GM19467 (cell line): ENCODE results near the gene MEOX2.

Experiments used
- ATAC-seq: cut with Tn5 transposase; IDR thresholded peaks from one replicate; pipeline ENCODE4 v1.9.1; 2021; ENCODE audit warnings: mild to moderate bottlenecking, moderate library complexity; ENCODE audit not compliant: unreplicated experiment

The MEOX2 gene

DNA sequence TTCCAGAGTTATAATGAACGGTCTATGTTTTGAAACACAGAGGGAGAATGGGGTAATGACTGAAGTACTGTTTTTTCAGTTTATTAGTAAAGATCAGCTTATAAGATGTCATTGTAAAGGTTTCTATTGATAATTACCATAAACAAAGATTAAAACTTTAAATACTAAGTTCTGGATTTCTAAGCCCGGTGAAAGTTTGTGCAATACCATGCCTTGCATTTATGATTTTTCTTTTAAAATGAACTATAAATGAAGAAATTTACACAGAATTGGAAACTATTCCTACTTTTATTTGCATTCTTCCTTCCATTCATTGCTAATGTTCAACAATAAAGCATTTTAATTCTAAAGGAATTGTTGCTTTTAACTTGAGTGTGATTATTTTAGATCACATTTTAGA lies 4.9 kb downstream of the MEOX2 start:
- no peak for ATAC-seq

DNA sequence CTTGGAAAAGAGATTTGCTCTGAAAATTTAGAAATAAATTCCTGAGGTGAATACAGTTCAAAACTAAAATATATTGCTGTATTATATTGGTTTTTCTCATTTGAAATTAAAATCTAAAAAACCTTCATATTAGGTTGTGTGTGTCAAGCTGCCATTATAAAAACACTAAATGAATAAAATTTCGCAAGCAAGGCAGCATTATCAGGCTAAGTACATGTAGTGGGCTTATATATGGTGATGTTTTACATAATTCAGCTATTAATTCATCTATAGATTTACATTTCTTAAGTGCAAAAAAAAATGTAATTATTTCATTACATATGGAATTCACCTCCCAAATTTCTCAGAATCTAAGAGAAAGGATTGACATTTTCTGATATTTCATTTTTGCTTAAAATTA lies 5.3 kb downstream of the MEOX2 start:
- ATAC-seq = no peak

DNA sequence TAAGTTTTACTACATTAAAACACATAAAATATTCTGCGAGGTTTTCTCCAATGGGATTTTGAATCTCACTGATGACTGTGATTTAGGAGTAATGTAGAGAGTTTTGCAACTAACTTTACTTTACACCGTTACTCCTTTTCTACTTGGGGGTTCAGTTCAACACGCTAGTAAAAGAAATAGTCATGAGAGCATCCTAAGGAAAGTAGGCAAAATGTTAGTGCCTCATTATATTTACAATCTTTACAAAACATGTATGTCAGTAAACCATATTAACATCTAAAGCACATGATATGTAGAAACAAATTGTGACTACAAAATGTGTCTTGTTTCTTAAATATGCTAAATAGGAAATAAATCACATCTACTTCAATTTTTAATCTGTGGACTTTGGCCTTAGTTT lies 6.0 kb downstream of the MEOX2 start:
- ATAC-seq = no peak

DNA sequence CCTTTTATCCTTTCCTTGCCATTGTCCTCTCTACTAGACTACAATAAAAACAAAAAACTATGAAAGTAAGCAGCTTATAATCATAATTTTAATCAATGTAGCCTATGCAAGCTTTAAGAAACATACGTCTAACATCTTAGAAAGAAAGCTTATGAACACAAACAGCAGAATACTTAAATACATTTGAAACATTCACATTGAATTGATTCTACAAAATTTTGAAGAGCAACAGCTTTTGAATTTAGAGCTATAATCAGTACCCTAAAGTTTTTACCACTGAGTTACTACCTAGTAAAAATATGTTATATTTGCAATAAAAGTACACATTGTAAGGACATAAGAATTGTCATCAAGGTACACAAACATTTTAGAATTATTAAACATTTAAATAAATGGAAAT lies 7.2 kb downstream of the MEOX2 start:
- no peak for ATAC-seq

DNA sequence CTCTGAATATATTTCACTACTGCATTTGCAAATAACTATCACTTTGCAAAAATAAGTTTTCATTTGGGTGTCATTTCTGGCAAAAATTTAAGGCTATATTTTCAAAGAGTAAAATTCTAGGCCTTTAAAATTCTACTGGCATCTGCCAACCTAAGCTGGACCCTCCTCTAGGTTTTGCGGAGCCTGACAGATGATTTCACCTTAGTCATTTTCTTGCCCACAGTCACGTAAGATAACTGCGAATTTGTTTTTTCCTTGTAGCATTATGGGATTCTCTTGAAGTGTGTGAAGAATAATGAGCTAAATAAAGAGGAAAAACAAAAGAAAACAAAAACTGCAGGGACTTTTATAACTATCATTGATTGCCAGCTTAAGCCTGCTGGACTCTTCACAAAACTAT lies 7.8 kb downstream of the MEOX2 start:
- no peak for ATAC-seq

DNA sequence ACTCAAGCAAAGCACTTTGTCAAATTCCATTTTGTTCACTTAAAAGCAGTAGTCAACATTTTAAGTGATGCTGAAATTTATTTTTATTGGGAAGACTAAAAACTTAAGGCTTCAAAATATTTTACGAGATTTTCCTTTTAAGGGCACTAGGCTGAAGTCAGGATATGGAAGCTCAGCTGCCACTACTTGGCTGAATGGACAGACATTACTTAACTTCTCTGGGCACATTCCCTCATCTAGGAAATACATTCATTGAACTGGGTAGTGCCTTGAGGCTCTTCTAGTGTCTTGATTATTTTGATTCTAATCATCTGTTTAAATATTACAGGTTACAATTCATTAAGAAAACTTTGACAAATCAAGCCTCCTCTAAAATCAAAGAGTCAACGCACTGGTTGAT lies 11.1 kb downstream of the MEOX2 start:
- no peak for ATAC-seq

DNA sequence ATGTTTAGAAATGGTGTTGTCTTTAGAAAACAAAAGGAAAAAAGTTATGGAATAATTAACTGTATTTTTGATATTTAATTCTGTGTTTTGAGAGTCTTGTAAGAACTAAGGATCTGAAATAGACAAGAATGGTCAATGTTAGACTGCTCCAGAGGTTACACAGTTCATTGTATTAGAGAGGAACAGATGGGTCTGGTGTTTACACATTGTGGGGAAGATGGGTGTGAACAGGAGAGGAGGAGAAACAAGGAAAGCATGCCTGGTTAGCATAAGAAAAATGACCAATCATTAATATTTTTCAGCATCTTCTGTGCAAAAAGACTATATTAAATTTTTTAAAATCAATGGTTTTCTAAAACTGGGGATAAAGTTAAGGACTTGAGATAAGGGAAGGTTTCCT lies 11.9 kb downstream of the MEOX2 start:
- ATAC-seq = no peak

DNA sequence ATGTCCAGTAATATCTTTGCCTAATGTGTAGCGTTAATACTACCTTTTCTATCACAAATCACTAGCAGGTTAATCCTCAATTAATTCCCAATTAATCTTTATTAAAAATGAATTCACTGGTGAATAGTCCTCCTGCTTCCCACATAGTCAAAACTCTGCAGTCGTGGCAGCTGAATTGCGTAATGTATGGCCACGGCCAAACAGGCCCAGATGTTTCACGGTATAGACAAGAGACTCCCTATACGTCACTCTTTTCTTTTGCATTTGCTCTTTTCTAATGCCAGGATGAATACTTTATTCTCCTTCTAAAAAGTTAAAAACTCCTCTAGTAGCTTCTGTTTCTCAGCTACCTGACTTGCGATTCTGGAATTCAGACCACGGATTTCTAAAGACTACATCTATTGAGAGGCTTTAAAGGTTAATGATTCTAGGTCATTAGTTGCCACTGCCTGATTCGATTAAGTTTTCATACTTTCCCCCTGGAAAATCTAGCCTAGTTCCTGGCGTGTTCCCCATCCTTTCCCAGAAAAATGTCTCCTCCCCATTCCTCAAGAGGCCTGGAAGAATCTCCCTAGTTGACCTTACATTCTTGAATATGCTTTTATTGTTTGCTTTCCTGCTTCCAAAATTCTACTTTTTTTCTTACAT lies 16.9 kb downstream of the MEOX2 start:
- ATAC-seq = no peak

DNA sequence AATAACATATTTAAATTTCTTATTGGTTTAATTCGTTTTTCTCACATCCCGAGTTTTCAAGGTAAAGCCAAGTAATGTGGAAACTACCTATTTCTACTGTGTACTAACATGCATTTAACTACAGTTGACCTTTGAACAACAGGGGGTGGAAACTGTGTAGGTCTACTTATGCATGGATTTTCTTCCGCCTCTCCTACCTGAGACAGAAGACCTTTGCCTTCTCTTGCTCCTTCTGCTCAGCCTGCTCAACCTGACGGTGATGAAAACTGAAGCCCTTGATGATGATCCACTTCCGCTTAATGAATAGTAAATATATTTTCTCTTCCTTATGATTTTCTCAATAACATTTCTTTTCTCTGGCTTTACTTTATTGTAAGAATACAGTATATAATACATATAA lies 18.5 kb downstream of the MEOX2 start:
- ATAC-seq = no peak

DNA sequence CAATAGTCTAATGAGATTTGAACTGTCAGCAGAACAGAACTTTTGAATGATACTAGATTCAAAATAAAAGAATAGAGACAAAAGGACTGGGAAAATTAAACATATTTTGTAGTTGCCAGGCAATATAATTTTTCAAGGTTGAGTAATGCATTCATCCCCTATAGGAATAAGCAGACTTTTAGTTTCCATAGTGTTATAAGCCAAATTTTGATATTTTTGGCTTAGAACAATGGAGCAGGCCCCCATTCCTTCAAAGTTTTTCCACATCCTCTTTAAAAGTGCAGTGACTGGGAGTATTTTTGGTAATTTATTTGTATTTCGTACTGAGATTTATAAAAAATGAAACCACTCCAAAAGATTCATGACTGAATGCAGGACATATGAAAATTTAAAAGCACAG lies 24.0 kb downstream of the MEOX2 start:
- no peak for ATAC-seq

DNA sequence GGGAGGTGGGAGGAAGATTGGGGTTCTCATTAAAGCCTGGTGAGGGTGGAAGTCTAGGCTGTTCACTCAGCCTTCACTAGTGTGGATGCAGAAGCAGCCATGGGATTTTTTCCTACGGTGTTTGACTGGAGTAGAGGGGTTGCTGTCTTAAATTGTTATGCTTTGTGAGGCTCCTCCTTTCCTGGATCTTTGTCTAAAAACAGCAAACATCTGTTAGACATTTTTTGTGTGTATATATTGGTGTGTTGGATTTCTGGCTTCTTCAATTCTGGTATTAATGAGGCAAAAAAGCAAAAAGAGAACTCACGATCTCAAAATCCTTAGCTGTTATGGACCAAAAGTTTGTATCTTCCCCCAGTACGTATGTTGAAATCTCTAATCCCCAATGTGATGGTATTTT lies 28.2 kb downstream of the MEOX2 start:
- no peak for ATAC-seq

DNA sequence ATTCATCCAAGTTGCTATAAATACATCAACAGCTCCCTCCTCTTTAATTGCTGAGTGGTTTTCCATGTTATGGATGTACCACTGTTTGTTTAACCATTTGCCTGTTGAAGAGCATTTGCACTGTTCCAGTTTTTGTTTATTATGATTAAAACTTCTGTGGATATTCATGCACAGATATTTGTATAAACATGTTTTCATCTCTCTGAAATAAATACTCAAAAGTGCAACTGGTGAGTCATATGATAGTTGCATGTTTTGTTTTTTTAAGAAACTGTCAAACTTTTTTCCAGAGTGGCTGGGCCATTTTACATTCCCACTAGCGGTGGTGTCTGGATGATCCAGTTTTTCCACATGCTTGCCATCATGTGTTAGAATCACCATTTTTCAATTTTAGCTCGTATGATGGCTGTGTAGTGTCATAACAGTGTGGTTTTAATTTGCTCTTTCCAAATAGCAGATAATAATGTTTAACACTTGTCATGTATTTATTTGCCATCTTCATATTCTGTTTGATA lies 33.6 kb downstream of the MEOX2 start:
- ATAC-seq = no peak

DNA sequence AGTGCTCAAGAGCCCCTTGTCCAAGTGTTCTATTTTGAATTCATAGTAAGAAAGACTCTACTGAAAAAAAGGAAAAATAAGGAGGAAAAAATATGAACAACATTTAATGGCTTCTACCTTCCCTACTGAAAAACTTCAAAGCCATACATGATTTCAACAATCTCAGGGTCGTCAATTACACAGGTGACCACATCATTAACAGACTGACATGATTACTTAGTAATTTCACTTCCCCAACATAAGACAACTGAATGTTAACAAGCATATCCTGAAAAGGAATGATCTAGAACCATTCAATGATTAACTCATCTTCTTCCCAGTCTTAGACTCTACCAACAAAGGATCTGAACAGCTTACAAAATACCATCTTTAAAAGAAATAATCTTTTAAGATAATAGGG lies 34.8 kb downstream of the MEOX2 start:
- no peak for ATAC-seq

DNA sequence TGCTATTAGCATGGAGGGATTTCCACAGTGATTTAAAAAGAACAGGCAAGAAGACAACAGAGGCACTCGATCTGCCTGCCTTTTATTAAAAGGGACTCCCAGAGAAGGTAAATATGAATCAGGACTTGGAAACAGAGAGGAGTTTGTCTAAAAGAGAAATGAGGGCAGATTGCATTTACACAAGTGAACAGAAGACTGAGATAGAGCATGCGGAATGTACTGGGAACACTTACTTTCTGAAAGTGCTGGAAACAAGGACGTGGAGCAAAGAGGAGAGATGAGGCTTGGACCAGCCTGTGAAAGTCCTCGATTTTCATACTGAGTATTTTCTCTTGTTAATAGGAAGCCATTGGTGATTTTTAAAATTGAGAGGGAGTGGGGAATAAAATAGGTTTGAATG lies 35.7 kb downstream of the MEOX2 start:
- no peak for ATAC-seq

DNA sequence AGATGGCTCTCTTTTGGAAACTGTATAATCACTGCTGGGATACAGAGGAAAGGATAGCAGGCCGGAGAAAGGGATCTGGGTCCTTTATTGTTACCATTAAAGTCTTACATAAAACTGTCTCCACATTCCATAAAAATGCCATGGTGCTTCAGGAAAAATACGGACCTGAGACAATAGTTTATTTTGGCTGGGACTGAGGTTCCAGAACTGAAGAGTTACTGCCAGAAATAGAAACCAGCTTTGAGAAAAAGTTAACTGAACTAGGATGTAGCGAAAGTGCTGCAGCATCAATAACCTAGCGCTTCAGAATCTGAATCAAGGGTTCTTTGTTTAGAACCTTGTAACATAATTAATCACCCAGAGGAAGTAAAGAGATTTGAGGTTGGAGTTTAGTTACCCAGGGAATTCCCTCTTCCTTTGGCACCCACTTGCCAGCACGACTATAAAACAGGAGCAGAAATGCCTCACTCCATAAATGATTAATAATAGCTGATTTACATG lies 38.0 kb downstream of the MEOX2 start:
- no peak for ATAC-seq

DNA sequence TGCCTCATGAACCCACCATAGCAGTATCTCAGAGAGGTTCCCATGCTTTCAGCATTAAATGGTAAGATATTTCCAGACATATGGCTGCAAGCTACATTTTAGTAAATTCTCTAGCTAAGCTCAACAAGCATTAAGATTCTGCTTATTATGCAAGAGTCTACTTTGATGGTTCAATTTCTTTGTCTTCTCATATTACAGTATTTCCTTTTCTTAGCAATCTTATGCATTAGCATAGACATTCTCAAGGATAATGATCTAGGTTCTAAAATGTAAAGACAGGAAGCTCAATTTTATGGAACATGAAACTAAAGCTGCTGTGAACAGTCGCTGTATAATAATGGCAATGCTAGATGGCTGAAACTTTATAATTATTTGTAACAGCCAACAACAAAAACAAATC lies 39.2 kb downstream of the MEOX2 start:
- ATAC-seq = no peak

DNA sequence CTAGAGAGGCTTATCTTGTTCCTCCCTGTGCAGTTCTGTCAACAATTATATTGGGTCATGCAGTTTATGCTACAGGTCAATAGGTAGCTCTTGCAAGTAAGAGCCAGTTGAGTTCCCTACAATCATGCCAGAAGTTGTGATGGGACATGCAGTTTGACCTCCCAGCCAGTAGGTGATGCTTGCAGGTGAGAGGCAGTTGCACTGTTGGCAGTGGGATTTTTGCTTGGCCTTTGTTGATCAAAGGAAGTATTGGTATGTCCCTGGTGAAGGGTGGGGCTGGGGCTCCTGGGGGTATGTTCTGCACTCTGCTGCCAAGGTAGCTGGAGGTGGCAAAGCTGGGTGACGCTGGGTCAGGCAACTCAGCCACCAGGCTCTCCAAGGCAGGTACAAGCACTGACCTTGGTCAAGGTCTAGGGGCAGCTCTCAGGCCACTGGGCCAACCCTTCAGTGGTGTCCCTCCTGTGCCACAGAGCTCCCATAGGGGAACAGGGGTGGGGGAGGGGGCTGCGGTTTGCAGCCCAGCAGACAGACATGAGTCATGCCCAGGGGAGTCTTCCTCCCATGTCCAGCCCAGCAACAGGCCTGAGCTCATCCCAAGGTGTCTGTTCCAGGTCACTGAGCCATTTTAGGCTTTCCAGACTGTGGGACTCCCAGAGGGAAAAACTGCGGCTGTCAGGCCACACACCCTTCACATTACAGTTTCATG lies 43.3 kb downstream of the MEOX2 start:
- no peak for ATAC-seq

DNA sequence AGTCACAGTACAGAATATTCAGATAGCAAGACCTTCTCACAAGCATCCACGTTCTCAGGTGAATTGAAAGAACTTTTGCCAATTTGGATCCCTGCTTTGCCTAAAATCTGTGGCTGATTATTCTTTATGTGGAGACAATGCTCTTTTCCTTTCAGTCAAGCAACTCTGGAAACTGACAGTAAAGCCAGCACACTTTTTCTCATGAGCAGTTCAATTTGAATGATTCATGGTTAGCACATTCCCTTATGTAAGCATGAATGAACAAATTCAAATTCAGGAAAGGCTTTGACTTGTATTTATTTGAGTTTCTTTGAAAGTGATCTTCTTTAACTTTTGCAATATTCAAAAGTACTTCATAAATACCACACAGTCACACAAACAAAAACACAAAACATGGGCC lies 57.6 kb downstream of the MEOX2 start:
- no peak for ATAC-seq

DNA sequence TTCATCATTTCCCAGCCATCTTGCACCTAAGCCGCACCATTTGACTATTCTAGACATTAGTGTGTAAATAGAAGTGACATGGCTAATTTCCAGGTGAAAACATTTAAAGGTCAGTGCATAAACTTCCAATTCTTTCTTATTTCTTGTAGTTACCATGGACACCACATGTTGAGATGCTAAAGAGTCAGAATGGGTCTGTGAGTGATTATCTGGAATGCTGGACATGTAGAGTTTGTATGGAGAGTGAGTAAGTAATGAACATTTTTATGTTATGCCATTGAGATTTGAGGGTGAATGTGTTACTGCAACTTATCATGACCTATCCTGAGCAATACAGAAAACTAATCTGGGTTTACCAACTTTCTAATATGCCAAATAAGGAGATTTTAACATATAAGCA lies 60.4 kb downstream of the MEOX2 start:
- ATAC-seq = no peak

DNA sequence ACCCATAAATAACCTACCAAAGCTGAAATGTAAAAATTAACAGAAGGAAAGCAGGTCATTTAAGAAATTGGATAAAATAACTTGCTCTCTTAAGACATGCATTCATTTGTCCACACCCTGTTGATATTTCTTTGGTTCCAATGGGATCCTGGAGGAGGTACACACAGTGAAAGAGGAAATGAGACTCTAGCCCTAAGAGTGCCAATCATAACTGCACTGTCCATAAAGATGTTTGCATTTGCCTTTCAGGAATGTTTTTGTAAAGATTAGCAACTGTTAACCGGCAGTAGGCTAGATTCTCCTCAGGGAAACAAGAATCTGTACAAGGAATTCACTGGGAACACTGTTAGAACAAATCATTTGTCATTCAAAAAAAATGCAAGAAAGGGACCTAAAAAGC lies 61.0 kb downstream of the MEOX2 start:
- no peak for ATAC-seq

DNA sequence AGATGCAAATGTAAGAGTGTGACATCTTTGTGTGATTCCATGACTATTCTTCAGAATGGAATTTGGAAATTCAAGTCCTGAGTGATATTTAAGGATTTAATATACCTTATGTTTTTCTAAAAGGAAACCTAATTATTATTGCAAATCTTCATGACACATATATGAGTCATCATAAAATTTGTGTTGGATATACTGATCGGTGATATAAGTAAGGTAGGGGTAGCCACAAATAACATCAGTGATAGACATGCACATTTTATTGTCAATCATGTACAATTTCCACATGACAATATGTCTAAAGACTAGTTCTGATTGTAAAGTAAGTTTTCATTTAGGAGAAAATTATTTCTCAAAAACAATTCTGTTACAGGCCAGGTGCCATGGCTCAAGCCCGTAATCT lies 65.0 kb downstream of the MEOX2 start:
- no peak for ATAC-seq

DNA sequence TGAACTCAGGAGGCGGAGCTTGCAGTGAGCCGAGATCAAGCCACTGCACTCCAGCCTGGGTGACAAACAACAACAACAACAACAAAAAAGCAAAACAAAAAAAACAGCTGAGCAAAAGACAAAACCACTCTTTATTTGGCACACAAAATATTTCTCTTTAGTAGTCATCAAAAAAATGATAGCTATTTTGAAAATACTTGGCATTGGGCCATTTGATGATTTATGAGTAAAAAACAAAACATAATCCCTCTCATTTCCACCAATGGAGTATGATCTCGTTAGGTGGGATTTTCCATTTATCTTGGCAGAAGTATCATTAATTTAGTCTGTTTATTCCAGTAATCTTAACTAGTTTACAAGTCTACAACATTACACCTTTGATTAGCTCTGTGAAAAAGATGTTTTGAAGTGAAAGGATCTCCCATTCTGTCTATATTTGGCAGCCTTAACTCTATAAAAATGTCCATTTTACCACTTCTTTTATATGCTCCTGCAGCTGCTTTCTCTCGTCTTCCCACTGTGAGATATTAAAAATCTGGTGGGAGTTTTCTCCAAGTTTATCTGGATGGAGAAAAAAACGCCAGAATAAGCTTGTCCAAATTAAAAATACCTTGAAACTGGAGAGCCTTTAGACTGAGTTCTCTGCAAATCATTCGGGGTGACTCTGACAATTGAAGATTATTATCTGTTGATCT lies 65.8 kb downstream of the MEOX2 start:
- no peak for ATAC-seq
